CD14-positive monocyte (primary cell): ENCODE data around the gene LYPD4. TPM values are rescaled to one million over a fixed set of nuclear protein-coding genes. Genes with fewer than 3 reads are reported as not detected.

ENCODE experiments used
- DNase-seq, 3 donors: peaks; one replicate each; pipeline ENCODE4 v3.0.0-alpha.2; 2011 to 2022
- H2AFZ ChIP-seq: 2 replicates; pipeline ENCODE4 v1.6.0; 2012; ENCODE audit warnings: mild to moderate bottlenecking, low read depth, low read length, inconsistent platforms; ENCODE audit not compliant: insufficient read depth, poor library complexity, severe bottlenecking
- H3K27ac ChIP-seq, 2 donors: 1 replicate in 1 of 2; 2 replicates in 1 of 2; pipeline ENCODE4 v1.5.1; 2012 to 2013; ENCODE audit warnings: low read length in 2 of 2, control low read depth in 1 of 2, inconsistent platforms in 1 of 2, low read depth in 1 of 2, mild to moderate bottlenecking in 1 of 2
- H3K27me3 ChIP-seq, 2 donors: one replicate each; pipeline versions ENCODE4 v1.6.0 to v1.6.1; 2011 to 2013; ENCODE audit warnings: low read length in 2 of 2; ENCODE audit not compliant: control insufficient read depth in 2 of 2, insufficient read depth in 2 of 2
- H3K36me3 ChIP-seq, 2 donors: replicated peaks in 1 of 2; 1 replicate in 1 of 2; 2 replicates in 1 of 2; pipeline versions ENCODE4 v1.5.1 to v1.6.1; 2012 to 2013; ENCODE audit warnings: low read length in 2 of 2, control low read depth in 1 of 2, inconsistent platforms in 1 of 2, mild to moderate bottlenecking in 1 of 2; ENCODE audit not compliant: insufficient read depth in 2 of 2, control insufficient read depth in 1 of 2
- H3K4me1 ChIP-seq, 2 donors: 1 replicate in 1 of 2; 2 replicates in 1 of 2; pipeline versions ENCODE4 v1.5.1 to v1.6.1; 2012 to 2013; ENCODE audit warnings: low read length in 2 of 2, control low read depth in 1 of 2, inconsistent platforms in 1 of 2, mild to moderate bottlenecking in 1 of 2, moderate library complexity in 1 of 2; ENCODE audit not compliant: insufficient read depth in 2 of 2, control insufficient read depth in 1 of 2
- H3K4me2 ChIP-seq: replicated peaks from 2 replicates; pipeline ENCODE3; 2012; ENCODE audit warnings: low read length, moderate library complexity, mild to moderate bottlenecking; ENCODE audit not compliant: poor library complexity, severe bottlenecking; ENCODE audit errors: extremely low read depth
- H3K4me3 ChIP-seq, 3 experiments: fragments of 200-600 bp in 1 of 3; sonication (generic) in 1 of 3; replicated peaks in 1 of 3; 1 replicate in 2 of 3; 2 replicates in 1 of 3; pipeline ENCODE4 v1.5.1; 2011 to 2013; ENCODE audit warnings: low read length in 3 of 3, mild to moderate bottlenecking in 3 of 3, control low read depth in 2 of 3, low read depth in 2 of 3, inconsistent platforms in 1 of 3, moderate library complexity in 1 of 3
- H3K79me2 ChIP-seq: 2 replicates; pipeline ENCODE4 v1.6.0; 2012; ENCODE audit warnings: mild to moderate bottlenecking, control low read depth, inconsistent platforms, low read length, moderate library complexity; ENCODE audit not compliant: insufficient read depth
- H3K9ac ChIP-seq: 2 replicates; pipeline ENCODE4 v1.6.0; 2017; ENCODE audit warnings: low read length, mild to moderate bottlenecking; ENCODE audit not compliant: insufficient read depth, poor library complexity, severe bottlenecking
- H3K9me3 ChIP-seq, 2 donors: replicated peaks in 1 of 2; 1 replicate in 1 of 2; 2 replicates in 1 of 2; pipeline versions ENCODE4 v1.5.1 to v1.6.1; 2012 to 2013; ENCODE audit warnings: low read length in 2 of 2, control low read depth in 1 of 2; ENCODE audit not compliant: control insufficient read depth in 1 of 2, insufficient read depth in 1 of 2
- H4K20me1 ChIP-seq: 2 replicates; pipeline ENCODE4 v1.6.0; 2012; ENCODE audit warnings: mild to moderate bottlenecking, low read length, control low read depth, moderate library complexity; ENCODE audit not compliant: insufficient read depth
- H3K27ac Mint-ChIP-seq, 7 donors: one replicate each; pipeline ENCODE4 v1.8.0; 2020; ENCODE audit warnings: mild to moderate bottlenecking in 7 of 7, mixed read lengths in 7 of 7, moderate library complexity in 6 of 7, inconsistent platforms in 2 of 7
- H3K27me3 Mint-ChIP-seq, 3 donors: one replicate each; pipeline ENCODE4 v1.8.0; 2021 to 2022; ENCODE audit warnings: low read depth in 3 of 3, mild to moderate bottlenecking in 3 of 3, mixed read lengths in 3 of 3, moderate library complexity in 3 of 3, inconsistent platforms in 1 of 3
- H3K36me3 Mint-ChIP-seq, 2 donors: one replicate each; pipeline ENCODE4 v1.8.0; 2020; ENCODE audit warnings: mixed read lengths in 2 of 2, inconsistent platforms in 1 of 2, mild to moderate bottlenecking in 1 of 2
- H3K4me1 Mint-ChIP-seq: one replicate; pipeline ENCODE4 v1.8.0; 2020; ENCODE audit warnings: mild to moderate bottlenecking, mixed read lengths
- H3K4me3 Mint-ChIP-seq, 2 donors: one replicate each; pipeline ENCODE4 v1.8.0; 2020; ENCODE audit warnings: mild to moderate bottlenecking in 2 of 2, mixed read lengths in 2 of 2, moderate library complexity in 1 of 2
- H3K9me3 Mint-ChIP-seq, 7 donors: one replicate each; pipeline ENCODE4 v1.8.0; 2020 to 2022; ENCODE audit warnings: mixed read lengths in 7 of 7, mild to moderate bottlenecking in 6 of 7, moderate library complexity in 6 of 7, inconsistent platforms in 2 of 7
- WGBS: methylation state at CpG from one replicate; pipeline ENCODE4 v1.1.5; 2013; ENCODE audit warnings: missing lambda C conversion rate; ENCODE audit not compliant: insufficient coverage; 5-methylcytosine and 5-hydroxymethylcytosine counted together
- intact Hi-C, 2 donors: fragments of 100-400 bp; cut with micrococcal nuclease; formaldehyde crosslinking; loops; one replicate each; pipeline versions ENCODE4 v1.15.0 to v1.15.1; 2023
- polyA plus RNA-seq, 3 donors: library from polyadenylated mRNA; depleted of rRNA in 1 of 3; unstranded in 2 of 3; stranded (reverse) in 1 of 3; fragments of 300-500 nt in 2 of 3; fragments of >200 nt in 1 of 3; fragmentation: Illumina TruSeq in 2 of 3; gene quantifications; 1 replicate in 2 of 3; 2 replicates in 1 of 3; pipeline ENCODE4 v1.2.3, GENCODE V29; 2012 to 2021
- TF ChIP-seq, protein P1 (sequence below): fragments of 200-600 bp; IDR thresholded peaks from one replicate; pipeline ENCODE4 v1.8.0; 2022; ENCODE audit warnings: antibody characterized with exemption, mild to moderate bottlenecking

LYPD4 gene
- polyA plus RNA-seq, 3 donors = not detected

DNA sequence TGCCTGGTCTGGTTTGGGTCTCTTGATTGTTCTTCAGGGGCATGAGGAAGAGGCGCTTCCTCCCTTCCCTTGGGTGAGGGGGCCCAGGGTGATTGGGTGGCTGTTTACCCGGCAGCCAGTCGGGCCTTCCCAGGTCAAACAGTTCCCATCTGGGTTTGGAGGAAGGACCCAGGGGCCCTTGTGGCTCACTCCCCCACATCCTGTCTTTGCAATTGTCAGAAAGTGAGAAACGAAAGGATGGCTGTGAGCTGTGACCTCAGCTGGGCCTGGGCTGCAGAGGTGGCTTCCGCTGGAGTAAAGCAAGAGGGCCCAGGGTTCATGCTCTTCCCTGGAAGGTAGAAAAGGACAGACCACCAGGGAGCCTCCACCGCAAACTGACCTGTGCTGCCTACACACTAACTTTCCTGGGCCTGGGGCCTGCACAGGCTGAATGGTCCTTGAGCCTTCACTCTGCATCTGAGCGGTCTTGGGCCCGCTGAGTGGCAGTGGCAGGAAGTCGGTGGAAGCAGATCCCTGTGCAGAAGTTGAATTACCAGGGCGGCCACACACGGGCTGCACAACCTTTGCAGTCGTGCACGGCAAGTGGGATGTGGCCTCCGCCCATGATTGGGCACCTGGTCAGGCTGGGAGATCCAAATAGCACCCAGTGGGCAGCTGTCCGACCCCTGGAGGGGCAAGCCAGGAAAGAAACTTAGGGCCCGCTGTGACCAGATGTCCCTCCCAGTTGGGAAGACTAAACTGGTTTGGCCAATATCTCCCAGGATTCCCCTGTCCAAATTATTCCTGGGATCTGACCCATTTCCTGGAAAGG, 27.3 kb upstream of the LYPD4 start:
- H3K4me1 ChIP-seq = peaks cover 63 to 70% of the 10 kb centered on the region in 2 donors
- DNase-seq = peak in 1 of 3 donors; percentile 58
- peak overlapping the region; percentile 45 for H3K4me2 ChIP-seq
- Mint-ChIP-seq H3K4me3 (peak overlapping the region; percentile 62 to 79), H3K36me3 (peaks cover 29 to 46% of the 10 kb centered on the region in 2 donors), H3K27me3 (peaks cover 0 to 4% (median 0%) of the 10 kb centered on the region in 3 donors), H3K4me1 (peaks cover 74% of the 10 kb centered on the region), H3K9me3 (peaks cover 0 to 4% (median 0%) of the 10 kb centered on the region in 7 donors), H3K27ac (peak overlapping the region; percentile 84 to 94 (median 87))
- peak overlapping the region; percentile 64 to 67 for H3K27ac ChIP-seq
- peak overlapping the region in 1 of 3 experiments; percentile 23 for H3K4me3 ChIP-seq
- no peaks in the 10 kb centered on the region for H3K9me3 ChIP-seq
- 9% methylated on average over 13 of the region's 16 CpGs for WGBS
- TF ChIP-seq, protein P1, sequence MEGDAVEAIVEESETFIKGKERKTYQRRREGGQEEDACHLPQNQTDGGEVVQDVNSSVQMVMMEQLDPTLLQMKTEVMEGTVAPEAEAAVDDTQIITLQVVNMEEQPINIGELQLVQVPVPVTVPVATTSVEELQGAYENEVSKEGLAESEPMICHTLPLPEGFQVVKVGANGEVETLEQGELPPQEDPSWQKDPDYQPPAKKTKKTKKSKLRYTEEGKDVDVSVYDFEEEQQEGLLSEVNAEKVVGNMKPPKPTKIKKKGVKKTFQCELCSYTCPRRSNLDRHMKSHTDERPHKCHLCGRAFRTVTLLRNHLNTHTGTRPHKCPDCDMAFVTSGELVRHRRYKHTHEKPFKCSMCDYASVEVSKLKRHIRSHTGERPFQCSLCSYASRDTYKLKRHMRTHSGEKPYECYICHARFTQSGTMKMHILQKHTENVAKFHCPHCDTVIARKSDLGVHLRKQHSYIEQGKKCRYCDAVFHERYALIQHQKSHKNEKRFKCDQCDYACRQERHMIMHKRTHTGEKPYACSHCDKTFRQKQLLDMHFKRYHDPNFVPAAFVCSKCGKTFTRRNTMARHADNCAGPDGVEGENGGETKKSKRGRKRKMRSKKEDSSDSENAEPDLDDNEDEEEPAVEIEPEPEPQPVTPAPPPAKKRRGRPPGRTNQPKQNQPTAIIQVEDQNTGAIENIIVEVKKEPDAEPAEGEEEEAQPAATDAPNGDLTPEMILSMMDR = no peak
- peaks cover 32 to 45% of the 10 kb centered on the region in 2 donors for H3K36me3 ChIP-seq
- peak overlapping the region; percentile 32 for H3K9ac ChIP-seq
- intact Hi-C loops = loop anchor here in 1 of 2 donors (5.0 kb wide), 1 partner anchor 81 kb away; no protein-coding TSS in a partner anchor
- no peaks in the 10 kb centered on the region for H3K27me3 ChIP-seq
- H4K20me1 ChIP-seq = peaks cover 52% of the 10 kb centered on the region
- H3K79me2 ChIP-seq = peaks cover 22% of the 10 kb centered on the region
- H2AFZ ChIP-seq = no peak overlapping the region

DNA sequence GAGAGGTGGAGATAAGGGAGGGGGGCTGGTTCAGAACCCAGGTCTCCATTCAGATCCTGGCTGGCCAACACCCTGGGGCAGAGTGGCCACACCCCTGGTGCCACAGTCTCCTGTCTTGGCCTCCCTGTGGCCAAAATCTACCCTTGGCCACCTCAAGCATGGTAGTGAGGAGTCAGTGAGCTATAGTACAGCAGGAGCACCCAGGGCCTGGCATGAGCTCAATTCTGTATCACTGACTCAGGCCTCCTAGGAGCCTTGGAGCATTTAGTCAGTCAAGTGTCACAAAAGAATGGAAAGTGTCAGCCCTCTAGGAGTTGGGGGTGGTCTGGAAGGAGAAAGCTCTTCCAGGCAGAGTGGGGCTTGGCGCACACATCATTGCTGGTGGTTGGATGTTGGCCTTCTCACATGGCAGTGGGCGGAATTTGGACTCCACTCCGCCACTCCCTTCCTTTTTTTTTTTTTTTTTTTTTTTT, 26.0 kb upstream of the LYPD4 start:
- H3K4me1 ChIP-seq = peaks cover 57 to 60% of the 10 kb centered on the region in 2 donors
- Mint-ChIP-seq H3K27ac (peak overlapping the region in 6 of 7 donors; percentile 20 to 84 (median 62)), H3K27me3 (peaks cover 0 to 4% (median 0%) of the 10 kb centered on the region in 3 donors), H3K9me3 (peaks cover 0 to 2% (median 0%) of the 10 kb centered on the region in 7 donors), H3K4me1 (peaks cover 68% of the 10 kb centered on the region), H3K4me3 (no peak overlapping the region), H3K36me3 (peaks cover 34 to 57% of the 10 kb centered on the region in 2 donors)
- H3K4me2 ChIP-seq = no peak overlapping the region
- H3K79me2 ChIP-seq = peaks cover 33% of the 10 kb centered on the region
- H3K9ac ChIP-seq = no peak overlapping the region
- intact Hi-C loops = loop anchor here in 1 of 2 donors (5.0 kb wide), 1 partner anchor 82 kb away; no protein-coding TSS in a partner anchor
- no CpG with 5 or more reads among the region's 3 CpGs for WGBS
- H3K9me3 ChIP-seq = no peaks in the 10 kb centered on the region
- H4K20me1 ChIP-seq = peaks cover 63% of the 10 kb centered on the region
- H3K27ac ChIP-seq = peak overlapping the region in 1 of 2 donors; percentile 9
- no peaks in the 10 kb centered on the region for H3K27me3 ChIP-seq
- DNase-seq = no peak
- no peak overlapping the region for H3K4me3 ChIP-seq
- TF ChIP-seq, protein P1 = no peak
- peaks cover 32 to 54% of the 10 kb centered on the region in 2 donors for H3K36me3 ChIP-seq
- H2AFZ ChIP-seq = no peak overlapping the region
